PC-9 (cell line): ENCODE measurements around the gene CD22. TPM values are rescaled to one million over a fixed set of nuclear protein-coding genes. Genes with fewer than 3 reads are reported as not detected.

Experiments
- BruUV-seq: library from RNA; stranded (reverse); fragments of 400-500 nt; replicated peaks from 2 replicates; lab custom pipeline; 2021; lab: Mats Ljungman, UMichigan
- CTCF ChIA-PET: fragments of 300-600 bp; sonication (Branson Sonifier 250); formaldehyde crosslinking; loops from one replicate; lab custom pipeline; 2022; ENCODE audit warnings: antibody characterized with exemption; lab: Charles Lee
- POLR2A ChIA-PET: fragments of 300-600 bp; sonication (Branson Sonifier 250); formaldehyde crosslinking; loops from one replicate; lab custom pipeline; 2022; ENCODE audit warnings: antibody characterized with exemption; ENCODE audit not compliant: unreplicated experiment; lab: Charles Lee
- DNase-seq, 2 experiments: peaks; one replicate each; pipeline versions ENCODE4 v3.0.0 to v3.0.0-alpha.2; 2015 to 2022; ENCODE audit warnings: mixed read lengths in 1 of 2
- H2AFZ ChIP-seq: fragments of 200-600 bp; sonication (generic); 2 replicates; pipeline ENCODE4 v1.8.1; 2017; ENCODE audit warnings: antibody characterized with exemption
- H3F3A ChIP-seq: fragments of 200-600 bp; sonication (generic); 2 replicates; pipeline ENCODE4 v1.8.1; 2017; ENCODE audit warnings: antibody characterized with exemption, mild to moderate bottlenecking, low read depth; ENCODE audit not compliant: insufficient read depth
- H3K27ac ChIP-seq: fragments of 200-600 bp; sonication (generic); 2 replicates; pipeline ENCODE4 v1.6.1; 2016; ENCODE audit warnings: mixed run types
- H3K27me3 ChIP-seq: fragments of 200-600 bp; sonication (generic); 2 replicates; pipeline ENCODE4 v1.6.1; 2016; ENCODE audit warnings: low read depth, mixed run types; ENCODE audit not compliant: insufficient read depth
- H3K36me3 ChIP-seq: fragments of 200-600 bp; sonication (generic); 2 replicates; pipeline ENCODE4 v1.6.1; 2016; ENCODE audit warnings: low read depth, mixed run types
- H3K4me1 ChIP-seq: fragments of 200-600 bp; sonication (generic); replicated peaks from 2 replicates; pipeline ENCODE4 v1.6.1; 2016; ENCODE audit warnings: mixed run types; ENCODE audit not compliant: insufficient read depth
- H3K4me2 ChIP-seq: fragments of 200-600 bp; sonication (generic); 2 replicates; pipeline ENCODE4 v1.6.1; 2017; ENCODE audit warnings: mixed run types
- H3K4me3 ChIP-seq: fragments of 200-600 bp; sonication (generic); 2 replicates; pipeline ENCODE4 v1.6.1; 2016; ENCODE audit warnings: mixed run types
- H3K79me2 ChIP-seq: fragments of 200-600 bp; sonication (generic); 2 replicates; pipeline ENCODE4 v1.6.1; 2017; ENCODE audit warnings: low read depth, mixed run types
- H3K9me2 ChIP-seq: fragments of 200-600 bp; sonication (generic); 2 replicates; pipeline ENCODE4 v1.8.1; 2017; ENCODE audit warnings: mild to moderate bottlenecking; ENCODE audit not compliant: insufficient read depth
- H3K9me3 ChIP-seq: fragments of 200-600 bp; sonication (generic); 2 replicates; pipeline ENCODE4 v1.8.1; 2016; ENCODE audit warnings: low read depth; ENCODE audit not compliant: insufficient read depth
- H4K20me1 ChIP-seq: fragments of 200-600 bp; sonication (generic); 2 replicates; pipeline ENCODE4 v1.8.1; 2017; ENCODE audit not compliant: insufficient read depth
- EZH2 ChIP-seq: fragments of 200-600 bp; sonication (generic); IDR thresholded peaks from 2 replicates; pipeline ENCODE4 v1.8.0; 2017; ENCODE audit warnings: antibody characterized with exemption, low read depth
- intact Hi-C: fragments of 100-400 bp; cut with micrococcal nuclease; formaldehyde crosslinking; loops from one replicate; pipeline ENCODE4 v1.10.0; 2022; ENCODE audit not compliant: unreplicated experiment
- total RNA-seq: library from RNA; stranded (reverse); gene quantifications from 2 replicates; pipeline ENCODE4 v1.2.3, GENCODE V29; 2021
- TF ChIP-seq, protein P1 (sequence below): fragments of 200-600 bp; sonication (generic); conservative IDR thresholded peaks from 2 replicates; pipeline ENCODE4 v1.6.1; 2017; ENCODE audit warnings: mixed run types, antibody characterized with exemption, mild to moderate bottlenecking, moderate library complexity

CD22 gene
- total RNA-seq, 1 experiment from 2014 or later = 29.8 TPM

DNA sequence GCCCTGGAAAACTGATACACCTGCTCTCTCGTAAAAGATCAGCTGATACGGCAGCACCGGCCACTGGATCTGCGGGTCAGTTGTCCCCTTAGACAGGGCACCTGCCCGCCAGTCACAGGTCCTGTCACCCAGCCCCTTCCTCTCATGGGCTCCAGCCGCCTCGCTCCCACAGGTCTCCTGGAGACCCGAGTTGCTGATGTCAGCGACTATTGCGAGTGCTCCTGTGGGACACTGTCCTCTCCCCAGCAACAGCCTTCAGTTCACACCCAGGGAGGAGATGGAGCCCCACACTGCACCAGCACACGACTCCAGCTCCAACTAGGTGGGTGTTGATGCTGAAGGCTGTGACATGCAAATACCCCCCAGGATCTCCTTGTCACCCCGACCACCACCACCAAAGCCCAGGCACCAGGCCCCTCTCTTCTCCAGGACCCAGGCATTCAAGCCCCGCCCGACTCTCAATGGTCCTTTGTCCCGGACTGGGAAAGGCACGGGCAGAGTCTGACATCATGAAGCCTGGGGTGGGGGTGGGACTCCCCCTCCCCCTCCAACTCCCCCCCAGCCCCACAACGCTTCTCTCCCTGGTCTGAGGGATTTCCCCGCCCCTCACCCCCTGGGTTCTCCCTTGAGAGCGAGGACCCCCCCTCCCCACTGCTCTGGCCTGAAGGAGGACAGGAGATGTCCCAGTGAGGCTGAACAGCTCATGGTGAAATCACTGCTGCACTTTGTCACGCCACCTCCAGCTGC is 38.4 kb upstream of the CD22 start:
- H3K4me3 ChIP-seq = no peak overlapping the region
- H3K9me3 ChIP-seq = no peaks in the 10 kb centered on the region
- no peak overlapping the region for H3K27ac ChIP-seq
- no peak for DNase-seq
- peaks cover 8% of the 10 kb centered on the region; the same call in 1 of the 2 replicates for H3F3A ChIP-seq
- POLR2A ChIA-PET = no interaction called here
- CTCF ChIA-PET = interaction anchor here (0.5 to 0.6 kb wide), 2 partner anchors 65 to 220 kb away, joined by 4 to 13 read pairs; no protein-coding TSS in a partner anchor
- no peaks in the 10 kb centered on the region for H3K79me2 ChIP-seq
- intact Hi-C loops = no loop called here
- H4K20me1 ChIP-seq = no peaks in the 10 kb centered on the region
- BruUV-seq = no TSS peak
- H3K4me1 ChIP-seq = peaks cover 11% of the 10 kb centered on the region; the same call in 1 of the 2 replicates
- no peak overlapping the region for H3K4me2 ChIP-seq
- TF ChIP-seq EZH2 = no peak
- TF ChIP-seq, protein P1, sequence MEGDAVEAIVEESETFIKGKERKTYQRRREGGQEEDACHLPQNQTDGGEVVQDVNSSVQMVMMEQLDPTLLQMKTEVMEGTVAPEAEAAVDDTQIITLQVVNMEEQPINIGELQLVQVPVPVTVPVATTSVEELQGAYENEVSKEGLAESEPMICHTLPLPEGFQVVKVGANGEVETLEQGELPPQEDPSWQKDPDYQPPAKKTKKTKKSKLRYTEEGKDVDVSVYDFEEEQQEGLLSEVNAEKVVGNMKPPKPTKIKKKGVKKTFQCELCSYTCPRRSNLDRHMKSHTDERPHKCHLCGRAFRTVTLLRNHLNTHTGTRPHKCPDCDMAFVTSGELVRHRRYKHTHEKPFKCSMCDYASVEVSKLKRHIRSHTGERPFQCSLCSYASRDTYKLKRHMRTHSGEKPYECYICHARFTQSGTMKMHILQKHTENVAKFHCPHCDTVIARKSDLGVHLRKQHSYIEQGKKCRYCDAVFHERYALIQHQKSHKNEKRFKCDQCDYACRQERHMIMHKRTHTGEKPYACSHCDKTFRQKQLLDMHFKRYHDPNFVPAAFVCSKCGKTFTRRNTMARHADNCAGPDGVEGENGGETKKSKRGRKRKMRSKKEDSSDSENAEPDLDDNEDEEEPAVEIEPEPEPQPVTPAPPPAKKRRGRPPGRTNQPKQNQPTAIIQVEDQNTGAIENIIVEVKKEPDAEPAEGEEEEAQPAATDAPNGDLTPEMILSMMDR = no peak
- no peak overlapping the region for H2AFZ ChIP-seq
- H3K27me3 ChIP-seq = 0 out of 2 replicates have a peak, but pooled peaks cover 3% of the 10 kb centered on the region
- H3K36me3 ChIP-seq = no peaks in the 10 kb centered on the region
- H3K9me2 ChIP-seq = no peaks in the 10 kb centered on the region

GRCh38 chr19:35291259-35291658 is 37.7 kb upstream of the CD22 start:
- Histone ChIP-seq H3K9me2 (no peaks in the 10 kb centered on the region), H3F3A (peaks cover 14% of the 10 kb centered on the region; the same call in 1 of the 2 replicates), H2AFZ (no peak overlapping the region), H3K4me3 (no peak overlapping the region), H3K9me3 (no peaks in the 10 kb centered on the region), H3K79me2 (no peaks in the 10 kb centered on the region), H3K4me2 (no peak overlapping the region), H3K27ac (no peak overlapping the region), H3K27me3 (0 out of 2 replicates have a peak, but pooled peaks cover 3% of the 10 kb centered on the region), H3K4me1 (peaks cover 11% of the 10 kb centered on the region; the same call in 1 of the 2 replicates), H4K20me1 (no peaks in the 10 kb centered on the region), H3K36me3 (no peaks in the 10 kb centered on the region)
- DNase-seq = peak in 1 of 2 experiments; percentile 54
- TF ChIP-seq, protein P1 = no peak
- TF ChIP-seq EZH2 = no peak
- ChIA-PET POLR2A (no interaction called here), CTCF (interaction anchor here (0.5 to 0.7 kb wide), 3 partner anchors 15 to 219 kb away, joined by 3 to 13 read pairs (median 4); no protein-coding TSS in a partner anchor)
- BruUV-seq = no TSS peak
- intact Hi-C loops = no loop called here

- TF ChIP-seq, protein P1 = no peak
- no peak for TF ChIP-seq EZH2
- H3K79me2 ChIP-seq = no peaks in the 10 kb centered on the region
- H4K20me1 ChIP-seq = no peaks in the 10 kb centered on the region
- intact Hi-C loops = no loop called here
- no peak within 1 kb of the TSS for H2AFZ ChIP-seq
- no TSS peak for BruUV-seq
- 0 out of 2 replicates have a peak, but pooled peaks cover 3% of the 10 kb centered on the region for H3K27me3 ChIP-seq
- peaks cover 20% of the 10 kb centered on the region; the same call in 1 of the 2 replicates for H3F3A ChIP-seq
- no peak for DNase-seq
- no peaks in the 10 kb centered on the region for H3K36me3 ChIP-seq
- peaks cover 11% of the 10 kb centered on the region; the same call in 1 of the 2 replicates for H3K4me1 ChIP-seq
- H3K4me2 ChIP-seq = no peak within 1 kb of the TSS
- H3K27ac ChIP-seq = no peak within 1 kb of the TSS
- POLR2A ChIA-PET = no interaction called here
- no peaks in the 10 kb centered on the region for H3K9me3 ChIP-seq
- no peak within 1 kb of the TSS for H3K4me3 ChIP-seq
- H3K9me2 ChIP-seq = no peaks in the 10 kb centered on the region
- CTCF ChIA-PET = interaction anchor here (0.7 kb wide), 1 partner anchor 15 kb away, joined by 3 read pairs; no protein-coding TSS in a partner anchor
These were observed 37.1 kb upstream of the CD22 start, which contains the start of gene MAG for GRCh38 chr19:35291916-35292315. MAG (plus strand) TSS chr19:35292161; CDS start chr19:35295409, 3,248 bp downstream.
